Endothelial cell of umbilical vein (primary cell): Measurements from ENCODE around the gene ZNF772. TPM values are rescaled to one million over a fixed set of nuclear protein-coding genes. Genes with fewer than 3 reads are reported as not detected.

ENCODE experiments used
- BruUV-seq: library from RNA; stranded (reverse); fragments of 400-500 nt; replicated peaks from 2 replicates; lab custom pipeline; 2021; lab: Mats Ljungman, UMichigan
- CTCF ChIA-PET: fragments of 300-600, 350-600 bp; sonication (Branson Sonifier 250); formaldehyde crosslinking; loops from one replicate; lab custom pipeline; 2021; ENCODE audit warnings: antibody characterized with exemption, inconsistent platforms; lab: Charles Lee
- POLR2A ChIA-PET: fragments of 300-600, 350-600 bp; sonication (Branson Sonifier 250); formaldehyde crosslinking; loops from one replicate; lab custom pipeline; 2021; ENCODE audit warnings: antibody characterized with exemption, inconsistent platforms; lab: Charles Lee
- DNase-seq: peaks from one replicate; pipeline ENCODE4 v3.0.0-alpha.2; 2011; ENCODE audit warnings: low read depth, low spot score
- FAIRE-seq: peaks from 2 replicates; lab custom pipeline; 2011; peaks lifted over from hg19 to GRCh38; lab: Jason Lieb, UNC
- H2AFZ ChIP-seq: 2 replicates; pipeline ENCODE4 v1.6.0; 2012; ENCODE audit warnings: low read depth, low read length, control low read depth, inconsistent platforms
- H3K27ac ChIP-seq: 2 replicates; pipeline ENCODE4 v1.5.1; 2011; ENCODE audit warnings: low read depth, mild to moderate bottlenecking, control low read depth, low read length, moderate library complexity; ENCODE audit not compliant: insufficient read depth
- H3K27me3 ChIP-seq, 2 experiments: 2 replicates each; pipeline versions ENCODE4 v1.6.0 to v1.6.1; 2011; ENCODE audit warnings: low read length in 2 of 2, mixed read lengths in 1 of 2; ENCODE audit not compliant: control insufficient read depth in 2 of 2, insufficient read depth in 2 of 2
- H3K36me3 ChIP-seq, 2 experiments: 2 replicates in 1 of 2; 3 replicates in 1 of 2; pipeline ENCODE4 v1.5.1; 2011; ENCODE audit warnings: low read length in 2 of 2, mild to moderate bottlenecking in 1 of 2, moderate library complexity in 1 of 2; ENCODE audit not compliant: control insufficient read depth in 2 of 2, insufficient read depth in 2 of 2; ENCODE audit errors: extremely low read depth in 1 of 2
- H3K4me1 ChIP-seq: 3 replicates; pipeline ENCODE4 v1.5.1; 2011; ENCODE audit warnings: mild to moderate bottlenecking, low read length; ENCODE audit not compliant: control insufficient read depth, insufficient read depth; ENCODE audit errors: extremely low read depth
- H3K4me2 ChIP-seq: 2 replicates; pipeline ENCODE4 v1.6.1; 2011; ENCODE audit warnings: low read length, control low read depth, mixed read lengths; ENCODE audit not compliant: insufficient read depth
- H3K4me3 ChIP-seq, 3 experiments: fragments of 200-600 bp in 1 of 3; sonication (generic), shearing (Covaris generic) in 1 of 3; replicated peaks in 1 of 3; 2 replicates each; pipeline ENCODE4 v1.5.1; 2011 to 2016; ENCODE audit warnings: control low read depth in 3 of 3, low read length in 3 of 3, mild to moderate bottlenecking in 2 of 3, inconsistent platforms in 1 of 3, low read depth in 1 of 3, moderate library complexity in 1 of 3; ENCODE audit not compliant: insufficient read depth in 1 of 3
- H3K79me2 ChIP-seq: 2 replicates; pipeline ENCODE4 v1.6.0; 2012; ENCODE audit warnings: low read length, inconsistent platforms; ENCODE audit not compliant: control insufficient read depth, insufficient read depth
- H3K9ac ChIP-seq: replicated peaks from 2 replicates; pipeline ENCODE3; 2011; ENCODE audit warnings: low read length, control low read depth; ENCODE audit not compliant: insufficient read depth; ENCODE audit errors: extremely low read depth
- H3K9me1 ChIP-seq: replicated peaks from 3 replicates; pipeline ENCODE4 v1.6.0; 2011; ENCODE audit warnings: mild to moderate bottlenecking, low read length; ENCODE audit not compliant: control insufficient read depth, insufficient read depth; ENCODE audit errors: extremely low read depth
- H3K9me3 ChIP-seq: replicated peaks from 2 replicates; pipeline ENCODE4 v1.5.1; 2012; ENCODE audit warnings: low read length, inconsistent platforms; ENCODE audit not compliant: control insufficient read depth, insufficient read depth
- H4K20me1 ChIP-seq: replicated peaks from 2 replicates; pipeline ENCODE3; 2011; ENCODE audit warnings: mild to moderate bottlenecking, low read length; ENCODE audit not compliant: control insufficient read depth, insufficient read depth; ENCODE audit errors: extremely low read depth
- EZH2 ChIP-seq: IDR thresholded peaks from 2 replicates; pipeline ENCODE4 v1.6.1; 2012; ENCODE audit warnings: borderline replicate concordance, low read depth, mild to moderate bottlenecking, moderate library complexity, low read length, inconsistent platforms; ENCODE audit not compliant: severe bottlenecking
- FOS ChIP-seq: IDR thresholded peaks from 2 replicates; pipeline ENCODE4 v1.6.1; 2011; ENCODE audit warnings: mild to moderate bottlenecking, low read length, moderate library complexity, borderline replicate concordance; ENCODE audit not compliant: insufficient read depth
- GATA2 ChIP-seq: IDR thresholded peaks from 2 replicates; pipeline ENCODE4 v1.7.0; 2011; ENCODE audit warnings: low read depth, mild to moderate bottlenecking, moderate library complexity, mixed read lengths, low read length; ENCODE audit not compliant: insufficient read length, insufficient read depth
- JUN ChIP-seq: IDR thresholded peaks from 2 replicates; pipeline ENCODE4 v1.6.1; 2011; ENCODE audit warnings: borderline replicate concordance, low read depth; ENCODE audit not compliant: insufficient read length, insufficient read depth
- MYC ChIP-seq: IDR thresholded peaks from one replicate; pipeline ENCODE4 v1.6.1; 2011; ENCODE audit warnings: mild to moderate bottlenecking, low read depth, low read length
- POLR2A ChIP-seq: IDR thresholded peaks from 2 replicates; pipeline ENCODE4 v1.6.1; 2012; ENCODE audit warnings: low read depth, mild to moderate bottlenecking, control low read depth, low read length
- POLR2AphosphoS5 ChIP-seq: IDR thresholded peaks from 2 replicates; pipeline ENCODE4 v1.6.1; 2012; ENCODE audit warnings: low read depth, mild to moderate bottlenecking, control low read depth, low read length, moderate library complexity; ENCODE audit not compliant: insufficient read depth
- dilution Hi-C: fragments of 300-500 bp; cut with MboI; formaldehyde crosslinking; loops from one replicate; pipeline ENCODE4 v1.15.0; 2019; ENCODE audit warnings: low sequenced_read_pairs; ENCODE audit not compliant: extremely low pct_ligation_motif_present
- intact Hi-C: fragments of 100-400 bp; cut with micrococcal nuclease; formaldehyde crosslinking; loops from one replicate; pipeline ENCODE4 v1.10.0; 2022
- polyA plus RNA-seq, 4 experiments: library from polyadenylated mRNA; depleted of rRNA in 3 of 4; stranded (reverse) in 3 of 4; unstranded in 1 of 4; fragments of >200 nt; gene quantifications; 2 replicates each; pipeline versions ENCODE4 v1.2.1 to v1.2.3, GENCODE V29; 2011 to 2012; ENCODE audit warnings: missing spikeins in 1 of 4
- total RNA-seq: library from RNA; stranded (reverse); gene quantifications from 2 replicates; pipeline ENCODE4 v1.2.3, GENCODE V29; 2021
- TF ChIP-seq, protein P1 (sequence below), 2 donors: IDR thresholded peaks; 1 replicate in 1 of 2; 2 replicates in 1 of 2; pipeline ENCODE4 v1.5.1; 2011; ENCODE audit warnings: low read length in 2 of 2, mild to moderate bottlenecking in 2 of 2, moderate library complexity in 2 of 2, control low read depth in 1 of 2, inconsistent platforms in 1 of 2, low read depth in 1 of 2; ENCODE audit not compliant: insufficient read depth in 1 of 2; ENCODE audit errors: extremely low read depth in 1 of 2
- TF ChIP-seq, protein P2 (sequence below): IDR thresholded peaks from 2 replicates; pipeline ENCODE4 v1.6.1; 2011; ENCODE audit not compliant: insufficient read depth, insufficient read length

The ZNF772 gene
- total and polyA plus RNA-seq, 2 donors (not counting 3 experiments of a cell fraction or from before 2014, with no cell fraction given) = 3.1 to 6.4 TPM

DNA sequence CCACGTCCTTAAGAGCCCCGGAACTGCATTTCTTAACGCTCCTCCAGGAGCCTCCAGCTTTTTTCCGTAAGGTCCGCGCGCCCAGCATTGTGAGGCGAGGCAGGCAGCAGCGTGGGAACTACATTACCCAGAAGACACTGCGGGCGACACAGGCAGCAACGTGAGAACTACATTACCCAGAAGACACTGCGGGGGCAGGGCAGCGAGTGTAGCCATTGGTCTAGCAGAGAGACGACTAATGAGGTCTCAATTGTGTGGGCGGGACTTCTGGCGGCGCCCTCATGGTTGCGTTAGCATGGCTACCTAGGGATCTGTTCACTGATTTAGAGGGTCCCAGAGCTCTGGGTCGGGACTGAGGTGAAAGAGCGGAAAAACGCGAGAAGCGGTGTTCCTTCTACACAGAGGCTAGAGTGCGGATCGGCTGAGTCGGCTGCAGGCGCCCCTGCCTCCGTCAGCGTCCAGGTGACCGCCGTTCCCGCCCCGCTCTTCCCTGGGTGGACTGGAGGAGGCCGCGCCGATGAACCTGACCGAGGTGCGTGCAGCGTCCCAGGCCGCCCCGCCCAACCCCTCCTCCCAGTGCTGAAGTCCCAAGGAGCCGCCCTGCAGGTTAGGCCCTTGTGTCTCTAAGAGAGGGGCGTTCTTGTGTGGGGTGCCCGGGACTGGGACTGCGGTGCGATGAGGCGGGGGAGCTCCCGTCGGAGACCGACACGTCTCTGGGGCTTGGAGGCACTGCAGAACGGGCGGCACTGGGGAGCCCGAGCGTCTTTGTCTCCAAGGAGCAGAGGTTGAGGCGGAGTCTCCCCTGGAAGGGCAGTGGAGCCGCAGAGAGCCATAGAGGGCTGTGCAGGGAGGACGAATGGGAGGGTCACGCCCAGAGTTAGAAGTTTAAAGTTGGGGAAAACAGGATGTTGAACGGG, 42.0 kb downstream of the ZNF772 start, which contains the start of gene ZNF749:
Gene ZNF749 (plus strand): TSS at position 264 of the 917 bp plus-strand sequence. CDS start 254 bp downstream, at position 518.
- TSS peak; percentile 38 for BruUV-seq
- CTCF ChIA-PET = interaction anchor here (1.2 to 1.8 kb wide), 2 partner anchors 29 to 246 kb away, joined by 3 to 7 read pairs; partner anchors contain the start of gene ZNF551

More for the DNA sequence above, 42.0 kb downstream of the ZNF772 start, which contains the start of gene ZNF749:
- Histone ChIP-seq H2AFZ (peak within 1 kb of the TSS; percentile 98), H3K9me3 (no peaks in the 10 kb centered on the region), H3K36me3 (peaks cover 0 to 2% of the 10 kb centered on the region in 2 experiments), H3K27me3 (no peaks in the 10 kb centered on the region), H3K27ac (no peak within 1 kb of the TSS), H3K4me2 (peak within 1 kb of the TSS; percentile 83), H3K9me1 (no peaks in the 10 kb centered on the region), H4K20me1 (no peaks in the 10 kb centered on the region), H3K79me2 (peaks cover 17% of the 10 kb centered on the region), H3K4me1 (peaks cover 10% of the 10 kb centered on the region), H3K4me3 (peak within 1 kb of the TSS; percentile 58 to 81 (median 68)), H3K9ac (peak within 1 kb of the TSS; percentile 69)
- dilution Hi-C loops = no loop called here
- intact Hi-C loops = loop anchor here (1.0 to 2.0 kb wide), 5 partner anchors 24 to 197 kb away; partner anchors contain the start of genes ZNF134, ZNF17, ZNF211 and ZNF416
- FAIRE-seq (peak; percentile 99), DNase-seq (peak; percentile 98)
- POLR2A ChIA-PET = no interaction called here
- TF ChIP-seq EZH2 (no peak), MYC (peak; percentile 6), GATA2 (no peak), POLR2AphosphoS5 (peak; percentile 37), FOS (no peak), POLR2A (peak; percentile 14), JUN (no peak)
- TF ChIP-seq, protein P1, sequence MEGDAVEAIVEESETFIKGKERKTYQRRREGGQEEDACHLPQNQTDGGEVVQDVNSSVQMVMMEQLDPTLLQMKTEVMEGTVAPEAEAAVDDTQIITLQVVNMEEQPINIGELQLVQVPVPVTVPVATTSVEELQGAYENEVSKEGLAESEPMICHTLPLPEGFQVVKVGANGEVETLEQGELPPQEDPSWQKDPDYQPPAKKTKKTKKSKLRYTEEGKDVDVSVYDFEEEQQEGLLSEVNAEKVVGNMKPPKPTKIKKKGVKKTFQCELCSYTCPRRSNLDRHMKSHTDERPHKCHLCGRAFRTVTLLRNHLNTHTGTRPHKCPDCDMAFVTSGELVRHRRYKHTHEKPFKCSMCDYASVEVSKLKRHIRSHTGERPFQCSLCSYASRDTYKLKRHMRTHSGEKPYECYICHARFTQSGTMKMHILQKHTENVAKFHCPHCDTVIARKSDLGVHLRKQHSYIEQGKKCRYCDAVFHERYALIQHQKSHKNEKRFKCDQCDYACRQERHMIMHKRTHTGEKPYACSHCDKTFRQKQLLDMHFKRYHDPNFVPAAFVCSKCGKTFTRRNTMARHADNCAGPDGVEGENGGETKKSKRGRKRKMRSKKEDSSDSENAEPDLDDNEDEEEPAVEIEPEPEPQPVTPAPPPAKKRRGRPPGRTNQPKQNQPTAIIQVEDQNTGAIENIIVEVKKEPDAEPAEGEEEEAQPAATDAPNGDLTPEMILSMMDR (IDR thresholded peaks at IDR 0.05; ENCODE audit: extremely low read depth in 1 of 2, insufficient read depth in 1 of 2, low read depth in 1 of 2, low read length in 2 of 2) = no peak
- TF ChIP-seq, protein P2, sequence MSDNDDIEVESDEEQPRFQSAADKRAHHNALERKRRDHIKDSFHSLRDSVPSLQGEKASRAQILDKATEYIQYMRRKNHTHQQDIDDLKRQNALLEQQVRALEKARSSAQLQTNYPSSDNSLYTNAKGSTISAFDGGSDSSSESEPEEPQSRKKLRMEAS = no peak
